CD14-positive monocyte (primary cell): ENCODE results near the gene HNRNPC. TPM values are rescaled to one million over a fixed set of nuclear protein-coding genes. Genes with fewer than 3 reads are reported as not detected.

Experiments used
- DNase-seq, 3 donors: peaks; one replicate each; pipeline ENCODE4 v3.0.0-alpha.2; 2011 to 2022
- H2AFZ ChIP-seq: 2 replicates; pipeline ENCODE4 v1.6.0; 2012; ENCODE audit warnings: mild to moderate bottlenecking, low read depth, low read length, inconsistent platforms; ENCODE audit not compliant: insufficient read depth, poor library complexity, severe bottlenecking
- H3K27ac ChIP-seq, 2 donors: 1 replicate in 1 of 2; 2 replicates in 1 of 2; pipeline ENCODE4 v1.5.1; 2012 to 2013; ENCODE audit warnings: low read length in 2 of 2, control low read depth in 1 of 2, inconsistent platforms in 1 of 2, low read depth in 1 of 2, mild to moderate bottlenecking in 1 of 2
- H3K27me3 ChIP-seq, 2 donors: one replicate each; pipeline versions ENCODE4 v1.6.0 to v1.6.1; 2011 to 2013; ENCODE audit warnings: low read length in 2 of 2; ENCODE audit not compliant: control insufficient read depth in 2 of 2, insufficient read depth in 2 of 2
- H3K36me3 ChIP-seq, 2 donors: replicated peaks in 1 of 2; 1 replicate in 1 of 2; 2 replicates in 1 of 2; pipeline versions ENCODE4 v1.5.1 to v1.6.1; 2012 to 2013; ENCODE audit warnings: low read length in 2 of 2, control low read depth in 1 of 2, inconsistent platforms in 1 of 2, mild to moderate bottlenecking in 1 of 2; ENCODE audit not compliant: insufficient read depth in 2 of 2, control insufficient read depth in 1 of 2
- H3K4me1 ChIP-seq, 2 donors: 1 replicate in 1 of 2; 2 replicates in 1 of 2; pipeline versions ENCODE4 v1.5.1 to v1.6.1; 2012 to 2013; ENCODE audit warnings: low read length in 2 of 2, control low read depth in 1 of 2, inconsistent platforms in 1 of 2, mild to moderate bottlenecking in 1 of 2, moderate library complexity in 1 of 2; ENCODE audit not compliant: insufficient read depth in 2 of 2, control insufficient read depth in 1 of 2
- H3K4me2 ChIP-seq: replicated peaks from 2 replicates; pipeline ENCODE3; 2012; ENCODE audit warnings: low read length, moderate library complexity, mild to moderate bottlenecking; ENCODE audit not compliant: poor library complexity, severe bottlenecking; ENCODE audit errors: extremely low read depth
- H3K4me3 ChIP-seq, 3 experiments: fragments of 200-600 bp in 1 of 3; sonication (generic) in 1 of 3; replicated peaks in 1 of 3; 1 replicate in 2 of 3; 2 replicates in 1 of 3; pipeline ENCODE4 v1.5.1; 2011 to 2013; ENCODE audit warnings: low read length in 3 of 3, mild to moderate bottlenecking in 3 of 3, control low read depth in 2 of 3, low read depth in 2 of 3, inconsistent platforms in 1 of 3, moderate library complexity in 1 of 3
- H3K79me2 ChIP-seq: 2 replicates; pipeline ENCODE4 v1.6.0; 2012; ENCODE audit warnings: mild to moderate bottlenecking, control low read depth, inconsistent platforms, low read length, moderate library complexity; ENCODE audit not compliant: insufficient read depth
- H3K9ac ChIP-seq: 2 replicates; pipeline ENCODE4 v1.6.0; 2017; ENCODE audit warnings: low read length, mild to moderate bottlenecking; ENCODE audit not compliant: insufficient read depth, poor library complexity, severe bottlenecking
- H3K9me3 ChIP-seq, 2 donors: replicated peaks in 1 of 2; 1 replicate in 1 of 2; 2 replicates in 1 of 2; pipeline versions ENCODE4 v1.5.1 to v1.6.1; 2012 to 2013; ENCODE audit warnings: low read length in 2 of 2, control low read depth in 1 of 2; ENCODE audit not compliant: control insufficient read depth in 1 of 2, insufficient read depth in 1 of 2
- H4K20me1 ChIP-seq: 2 replicates; pipeline ENCODE4 v1.6.0; 2012; ENCODE audit warnings: mild to moderate bottlenecking, low read length, control low read depth, moderate library complexity; ENCODE audit not compliant: insufficient read depth
- H3K27ac Mint-ChIP-seq, 7 donors: one replicate each; pipeline ENCODE4 v1.8.0; 2020; ENCODE audit warnings: mild to moderate bottlenecking in 7 of 7, mixed read lengths in 7 of 7, moderate library complexity in 6 of 7, inconsistent platforms in 2 of 7
- H3K27me3 Mint-ChIP-seq, 3 donors: one replicate each; pipeline ENCODE4 v1.8.0; 2021 to 2022; ENCODE audit warnings: low read depth in 3 of 3, mild to moderate bottlenecking in 3 of 3, mixed read lengths in 3 of 3, moderate library complexity in 3 of 3, inconsistent platforms in 1 of 3
- H3K36me3 Mint-ChIP-seq, 2 donors: one replicate each; pipeline ENCODE4 v1.8.0; 2020; ENCODE audit warnings: mixed read lengths in 2 of 2, inconsistent platforms in 1 of 2, mild to moderate bottlenecking in 1 of 2
- H3K4me1 Mint-ChIP-seq: one replicate; pipeline ENCODE4 v1.8.0; 2020; ENCODE audit warnings: mild to moderate bottlenecking, mixed read lengths
- H3K4me3 Mint-ChIP-seq, 2 donors: one replicate each; pipeline ENCODE4 v1.8.0; 2020; ENCODE audit warnings: mild to moderate bottlenecking in 2 of 2, mixed read lengths in 2 of 2, moderate library complexity in 1 of 2
- H3K9me3 Mint-ChIP-seq, 7 donors: one replicate each; pipeline ENCODE4 v1.8.0; 2020 to 2022; ENCODE audit warnings: mixed read lengths in 7 of 7, mild to moderate bottlenecking in 6 of 7, moderate library complexity in 6 of 7, inconsistent platforms in 2 of 7
- WGBS: methylation state at CpG from one replicate; pipeline ENCODE4 v1.1.5; 2013; ENCODE audit warnings: missing lambda C conversion rate; ENCODE audit not compliant: insufficient coverage; 5-methylcytosine and 5-hydroxymethylcytosine counted together
- intact Hi-C, 2 donors: fragments of 100-400 bp; cut with micrococcal nuclease; formaldehyde crosslinking; loops; one replicate each; pipeline versions ENCODE4 v1.15.0 to v1.15.1; 2023
- polyA plus RNA-seq, 3 donors: library from polyadenylated mRNA; depleted of rRNA in 1 of 3; unstranded in 2 of 3; stranded (reverse) in 1 of 3; fragments of 300-500 nt in 2 of 3; fragments of >200 nt in 1 of 3; fragmentation: Illumina TruSeq in 2 of 3; gene quantifications; 1 replicate in 2 of 3; 2 replicates in 1 of 3; pipeline ENCODE4 v1.2.3, GENCODE V29; 2012 to 2021
- TF ChIP-seq, protein P1 (sequence below): fragments of 200-600 bp; IDR thresholded peaks from one replicate; pipeline ENCODE4 v1.8.0; 2022; ENCODE audit warnings: antibody characterized with exemption, mild to moderate bottlenecking

Gene HNRNPC
- polyA plus RNA-seq, 3 donors = 391 to 609 (median 580) TPM

DNA sequence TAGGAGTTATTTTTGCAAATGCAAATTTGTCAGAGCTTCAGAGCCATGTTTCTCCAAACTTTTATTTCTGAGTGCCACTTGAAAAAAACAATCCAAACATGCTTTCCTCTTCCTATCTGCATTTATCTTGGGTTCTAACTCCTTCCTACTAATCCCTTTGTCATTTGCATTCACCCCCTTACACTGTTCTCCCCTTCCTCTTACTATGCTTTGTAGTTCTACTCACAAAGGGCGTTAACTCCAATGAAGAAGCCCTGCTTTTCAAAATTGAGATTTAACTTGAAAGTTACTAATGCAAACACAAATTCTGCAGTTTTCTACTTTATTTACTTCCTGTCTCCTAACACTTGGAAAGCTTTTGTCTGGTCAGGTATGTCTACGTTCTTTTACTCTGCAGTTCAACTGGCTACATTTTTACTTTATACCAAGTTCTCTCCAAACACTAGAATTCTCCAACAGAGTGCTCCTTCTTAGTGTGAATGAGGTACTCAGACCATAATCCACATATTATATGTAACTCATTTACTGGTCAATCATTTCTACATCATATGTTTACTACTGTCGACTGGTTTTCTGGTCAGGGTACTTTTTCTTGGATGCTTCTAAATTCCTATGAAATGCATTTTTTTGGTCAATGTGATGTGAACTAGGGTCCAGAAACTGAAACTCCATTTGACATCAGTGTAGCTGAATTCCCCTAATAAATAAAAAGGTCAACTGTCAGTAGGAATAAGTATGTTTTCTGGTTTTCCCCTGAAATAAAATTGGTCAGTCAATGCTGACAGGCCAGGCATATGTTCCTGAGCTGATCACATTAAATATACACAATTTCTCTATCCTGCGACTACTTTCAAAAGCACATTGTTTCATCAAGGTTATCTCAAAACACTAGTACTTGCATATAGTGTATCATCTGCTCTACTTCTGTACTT lies 62.2 kb downstream of the HNRNPC start:
- Histone ChIP-seq H4K20me1 (peaks cover 92% of the 10 kb centered on the region), H3K79me2 (peaks cover 4% of the 10 kb centered on the region), H3K4me2 (no peak overlapping the region), H3K4me1 (peaks cover 0 to 17% of the 10 kb centered on the region in 2 donors), H3K36me3 (peaks cover 49 to 80% of the 10 kb centered on the region in 2 donors), H3K4me3 (no peak overlapping the region), H3K9ac (no peak overlapping the region), H3K27me3 (no peaks in the 10 kb centered on the region), H3K9me3 (no peaks in the 10 kb centered on the region), H3K27ac (no peak overlapping the region), H2AFZ (no peak overlapping the region)
- TF ChIP-seq, protein P1, sequence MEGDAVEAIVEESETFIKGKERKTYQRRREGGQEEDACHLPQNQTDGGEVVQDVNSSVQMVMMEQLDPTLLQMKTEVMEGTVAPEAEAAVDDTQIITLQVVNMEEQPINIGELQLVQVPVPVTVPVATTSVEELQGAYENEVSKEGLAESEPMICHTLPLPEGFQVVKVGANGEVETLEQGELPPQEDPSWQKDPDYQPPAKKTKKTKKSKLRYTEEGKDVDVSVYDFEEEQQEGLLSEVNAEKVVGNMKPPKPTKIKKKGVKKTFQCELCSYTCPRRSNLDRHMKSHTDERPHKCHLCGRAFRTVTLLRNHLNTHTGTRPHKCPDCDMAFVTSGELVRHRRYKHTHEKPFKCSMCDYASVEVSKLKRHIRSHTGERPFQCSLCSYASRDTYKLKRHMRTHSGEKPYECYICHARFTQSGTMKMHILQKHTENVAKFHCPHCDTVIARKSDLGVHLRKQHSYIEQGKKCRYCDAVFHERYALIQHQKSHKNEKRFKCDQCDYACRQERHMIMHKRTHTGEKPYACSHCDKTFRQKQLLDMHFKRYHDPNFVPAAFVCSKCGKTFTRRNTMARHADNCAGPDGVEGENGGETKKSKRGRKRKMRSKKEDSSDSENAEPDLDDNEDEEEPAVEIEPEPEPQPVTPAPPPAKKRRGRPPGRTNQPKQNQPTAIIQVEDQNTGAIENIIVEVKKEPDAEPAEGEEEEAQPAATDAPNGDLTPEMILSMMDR = no peak
- WGBS = 88% methylated on average over 1 of the region's 4 CpGs
- Mint-ChIP-seq H3K27ac (peak overlapping the region in 2 of 7 donors; percentile 24 to 38), H3K4me1 (peaks cover 23% of the 10 kb centered on the region), H3K36me3 (peaks cover 65 to 75% of the 10 kb centered on the region in 2 donors), H3K9me3 (no peaks in the 10 kb centered on the region), H3K27me3 (no peaks in the 10 kb centered on the region), H3K4me3 (no peak overlapping the region)
- intact Hi-C loops = no loop called here
- DNase-seq = no peak

DNA sequence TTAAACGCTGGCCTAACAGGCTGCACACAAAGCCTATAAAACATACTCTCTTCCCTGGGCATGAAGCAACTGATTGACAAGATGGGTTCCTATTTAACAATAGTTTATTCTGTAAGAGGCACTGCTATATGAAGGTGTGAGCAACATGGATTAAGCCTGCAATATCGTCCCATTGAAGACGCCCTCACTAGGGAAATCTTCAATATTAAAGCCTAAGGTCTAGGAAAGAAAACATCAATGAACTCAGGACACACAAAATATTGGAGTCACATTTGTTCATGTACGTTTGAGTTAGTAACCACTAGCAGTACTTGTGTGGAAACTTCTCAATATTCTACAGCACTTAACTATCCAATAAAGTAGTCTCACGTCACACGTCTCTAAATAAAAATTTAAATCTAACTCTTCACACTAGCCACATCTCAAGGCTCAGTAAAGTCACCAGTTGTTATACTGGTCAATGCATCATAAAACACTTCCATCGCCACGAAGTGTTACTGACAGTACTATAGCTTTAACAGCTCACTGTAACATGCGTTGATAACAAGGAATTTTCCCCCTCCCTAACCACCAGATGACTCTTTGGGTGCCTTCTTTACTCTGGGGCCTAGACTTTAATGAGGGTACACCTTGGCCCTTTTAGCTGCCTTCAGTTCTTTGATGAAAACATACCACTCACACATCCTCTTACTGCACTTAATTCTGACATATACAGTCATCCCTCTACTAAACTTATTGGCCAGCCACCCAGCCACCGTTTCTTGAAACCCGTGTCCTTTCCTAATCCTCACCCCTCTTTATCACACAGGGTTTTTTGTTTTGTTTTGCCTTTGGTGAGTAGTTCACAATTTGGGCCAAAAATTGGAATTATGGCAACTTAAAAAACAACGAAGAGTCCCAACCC lies 63.3 kb downstream of the HNRNPC start:
- intact Hi-C loops = no loop called here
- Histone ChIP-seq H4K20me1 (peaks cover 87% of the 10 kb centered on the region), H3K4me3 (no peak overlapping the region), H3K27ac (no peak overlapping the region), H3K9ac (no peak overlapping the region), H3K27me3 (no peaks in the 10 kb centered on the region), H3K4me2 (no peak overlapping the region), H3K79me2 (no peaks in the 10 kb centered on the region), H3K9me3 (no peaks in the 10 kb centered on the region), H3K4me1 (peaks cover 0 to 17% of the 10 kb centered on the region in 2 donors), H2AFZ (no peak overlapping the region), H3K36me3 (peaks cover 39 to 69% of the 10 kb centered on the region in 2 donors)
- H3K4me3 Mint-ChIP-seq = no peak overlapping the region
- H3K27ac Mint-ChIP-seq = no peak overlapping the region
- WGBS = 100% methylated on average over 8 of the region's 12 CpGs
- H3K4me1 Mint-ChIP-seq = peaks cover 23% of the 10 kb centered on the region
- no peaks in the 10 kb centered on the region for H3K9me3 Mint-ChIP-seq
- H3K36me3 Mint-ChIP-seq = peaks cover 56 to 64% of the 10 kb centered on the region in 2 donors
- H3K27me3 Mint-ChIP-seq = no peaks in the 10 kb centered on the region
- no peak for DNase-seq
- TF ChIP-seq, protein P1 = no peak
